Gastrocnemius medialis (tissue), 4 donors: ENCODE results near the gene SS18.

ENCODE experiments used
- CTCF ChIP-seq, 5 experiments: fragments of 450-650 bp in 3 of 5; fragments of 200-600 bp in 2 of 5; sonication (generic) in 2 of 5; IDR thresholded peaks in 4 of 5; conservative IDR thresholded peaks in 1 of 5; 1 replicate in 4 of 5; 2 replicates in 1 of 5; pipeline ENCODE4 v1.5.1; 2016 to 2019; ENCODE audit warnings: antibody characterized with exemption in 5 of 5, mild to moderate bottlenecking in 3 of 5, moderate library complexity in 3 of 5
- POLR2A ChIP-seq, 2 donors: fragments of 450-650 bp; IDR thresholded peaks; one replicate each; pipeline ENCODE4 v1.6.1; 2017; ENCODE audit warnings: antibody characterized with exemption in 2 of 2, mild to moderate bottlenecking in 2 of 2, moderate library complexity in 2 of 2

GRCh38 chr18:26083099-26083498 lies 7.3 kb downstream of the SS18 start:
- TF ChIP-seq CTCF (IDR thresholded peaks at IDR 0.05 in 4 of 5, conservative IDR thresholded peaks at IDR 0.05 in 1 of 5) (no peak), POLR2A (IDR thresholded peaks at IDR 0.05) (no peak)
